H1 (cell line): ENCODE data around the gene B4GALNT3. TPM values are rescaled to one million over a fixed set of nuclear protein-coding genes. Genes with fewer than 3 reads are reported as not detected.

ENCODE experiments used
- CTCF ChIP-seq, 3 experiments: IDR thresholded peaks; 1 replicate in 2 of 3; 2 replicates in 1 of 3; pipeline versions ENCODE4 v1.5.1 to v1.6.1; 2011; ENCODE audit warnings: low read length in 3 of 3, mild to moderate bottlenecking in 3 of 3, inconsistent platforms in 2 of 3, low read depth in 1 of 3, moderate library complexity in 1 of 3; ENCODE audit not compliant: insufficient read depth in 1 of 3; ENCODE audit errors: control extremely low read depth in 1 of 3
- GABPA ChIP-seq: IDR thresholded peaks from 2 replicates; pipeline ENCODE4 v1.6.1; 2011; ENCODE audit warnings: mild to moderate bottlenecking, low read length, moderate library complexity, borderline replicate concordance; ENCODE audit not compliant: insufficient read depth
- MAFK ChIP-seq: IDR thresholded peaks from 2 replicates; pipeline ENCODE4 v1.6.1; 2012; ENCODE audit warnings: low read depth, mild to moderate bottlenecking, improper control_type of control experiment, low read length
- SP2 ChIP-seq: IDR thresholded peaks from 2 replicates; pipeline ENCODE4 v1.6.1; 2012; ENCODE audit warnings: mild to moderate bottlenecking, low read length, inconsistent platforms
- polyA plus RNA-seq, 7 experiments: library from polyadenylated mRNA; depleted of rRNA in 3 of 7; stranded (reverse) in 5 of 7; unstranded in 2 of 7; fragments of >200 nt in 5 of 7; fragments of 200-250 nt in 2 of 7; gene quantifications; 1 replicate in 5 of 7; 2 replicates in 1 of 7; 4 replicates in 1 of 7; pipeline versions ENCODE4 v1.2.1 to v1.2.3, GENCODE V29; 2011 to 2013; ENCODE audit warnings: missing spikeins in 2 of 7, mixed read lengths in 2 of 7
- total RNA-seq: library from RNA; stranded (reverse); fragmentation: NEBNext Ultra II Directional; extraction: Animal tissue kit (Norgen Biotek cat#: 25700); gene quantifications from 2 replicates; pipeline ENCODE4 v1.2.1, GENCODE V29; 2021

The B4GALNT3 gene
- total and polyA plus RNA-seq, 2 of the 8 experiments (the other 6 are each of a cell fraction or from before 2014, with no cell fraction given) = 12.5 to 20.3 TPM

- no peak for TF ChIP-seq GABPA
- no peak for TF ChIP-seq MAFK
- no peak for TF ChIP-seq SP2
- TF ChIP-seq CTCF (IDR thresholded peaks at IDR 0.05; ENCODE audit: control extremely low read depth in 1 of 3, insufficient read depth in 1 of 3, low read depth in 1 of 3, low read length in 3 of 3) = no peak
Measured at GRCh38 chr12:461425-461824, 1.7 kb downstream of the B4GALNT3 start (continued).
